HEK293T (cell line): Measurements from ENCODE around the gene EPHB6.

Experiments used
- CTCF ChIA-PET: fragments of 350-600 bp; formaldehyde crosslinking; extraction: SDS; loops from one replicate; lab custom pipeline; 2021; ENCODE audit warnings: antibody characterized with exemption, inconsistent platforms; lab: Yijun Ruan, JAX
- POLR2A ChIA-PET: fragments of 350-600 bp; formaldehyde crosslinking; extraction: SDS; loops from one replicate; lab custom pipeline; 2020; ENCODE audit warnings: antibody characterized with exemption, inconsistent platforms; lab: Yijun Ruan, JAX
- DNase-seq: peaks from one replicate; pipeline ENCODE4 v3.0.0; 2012; ENCODE audit warnings: mixed read lengths; ENCODE audit errors: extremely low spot score
- ARNT ChIP-seq: fragments of 450-650 bp; IDR thresholded peaks from 2 replicates; pipeline ENCODE4 v1.6.1; 2017; ENCODE audit warnings: mild to moderate bottlenecking
- BHLHE40 ChIP-seq: fragments of 450-650 bp; IDR thresholded peaks from 2 replicates; pipeline ENCODE4 v1.6.1; 2016; ENCODE audit warnings: mild to moderate bottlenecking, moderate library complexity, borderline replicate concordance
- CTBP1 ChIP-seq: fragments of 450-650 bp; IDR thresholded peaks from 2 replicates; pipeline ENCODE4 v1.6.1; 2016; ENCODE audit warnings: borderline replicate concordance
- ELF4 ChIP-seq: fragments of 450-650 bp; IDR thresholded peaks from 2 replicates; pipeline ENCODE4 v1.6.1; 2017; ENCODE audit warnings: antibody characterized with exemption
- FOXA1 ChIP-seq: fragments of 450-650 bp; IDR thresholded peaks from 2 replicates; pipeline ENCODE4 v1.6.1; 2016; ENCODE audit warnings: mild to moderate bottlenecking
- FOXK2 ChIP-seq: fragments of 450-650 bp; IDR thresholded peaks from 2 replicates; pipeline ENCODE4 v1.6.1; 2016; ENCODE audit warnings: mild to moderate bottlenecking
- FOXM1 ChIP-seq: fragments of 450-650 bp; IDR thresholded peaks from 2 replicates; pipeline ENCODE4 v1.6.1; 2017; ENCODE audit warnings: mild to moderate bottlenecking, borderline replicate concordance
- HDGF ChIP-seq: fragments of 450-650 bp; IDR thresholded peaks from 2 replicates; pipeline ENCODE4 v1.6.1; 2017; ENCODE audit warnings: antibody characterized with exemption, borderline replicate concordance
- L3MBTL2 ChIP-seq: fragments of 450-650 bp; conservative IDR thresholded peaks from 2 replicates; pipeline ENCODE4 v1.6.1; 2016; ENCODE audit warnings: mild to moderate bottlenecking
- LEF1 ChIP-seq: fragments of 450-650 bp; IDR thresholded peaks from 2 replicates; pipeline ENCODE4 v1.6.1; 2017; ENCODE audit warnings: mild to moderate bottlenecking, borderline replicate concordance
- NFRKB ChIP-seq: fragments of 450-650 bp; IDR thresholded peaks from 2 replicates; pipeline ENCODE4 v1.6.1; 2016; ENCODE audit warnings: mild to moderate bottlenecking, moderate library complexity
- PKNOX1 ChIP-seq: fragments of 450-650 bp; IDR thresholded peaks from 2 replicates; pipeline ENCODE4 v1.6.1; 2016
- SP1 ChIP-seq: fragments of 450-650 bp; IDR thresholded peaks from 2 replicates; pipeline ENCODE4 v1.6.1; 2017
- SUZ12 ChIP-seq: fragments of 450-650 bp; IDR thresholded peaks from 2 replicates; pipeline ENCODE4 v1.6.1; 2016; ENCODE audit warnings: mild to moderate bottlenecking
- TARDBP ChIP-seq: fragments of 450-650 bp; IDR thresholded peaks from 2 replicates; pipeline ENCODE4 v1.6.1; 2016
- ZNF384 ChIP-seq: fragments of 450-650 bp; IDR thresholded peaks from 2 replicates; pipeline ENCODE4 v1.6.1; 2016

EPHB6 gene

GRCh38 chr7:142854372-142855113 is at the start of gene EPHB6:
EPHB6 (plus strand) TSS chr7:142855076; CDS start chr7:142863228, 8,152 bp downstream.
- DNase-seq, result peak; percentile 71
- ChIA-PET POLR2A (interaction anchor here (1.0 kb wide), 1 partner anchor 18 kb away, joined by 3 read pairs; no protein-coding TSS in a partner anchor), CTCF (interaction anchor here (0.6 to 2.1 kb wide), 7 partner anchors 12 to 362 kb away, joined by 3 to 7 read pairs (median 5); no protein-coding TSS in a partner anchor)
- TF ChIP-seq CTBP1 (no peak), L3MBTL2 (0 out of 2 replicates have a peak, but pooled peaks have one; percentile 17)

GRCh38 chr7:142805350-142806021 is 49.4 kb upstream of the EPHB6 start:
- no peak for DNase-seq
- CTCF ChIA-PET, result interaction anchor here (0.7 kb wide), 1 partner anchor 202 kb away, joined by 3 read pairs; no protein-coding TSS in a partner anchor
- POLR2A ChIA-PET, result no interaction called here
- no peak for TF ChIP-seq NFRKB
- TF ChIP-seq LEF1, result no peak
- no peak for TF ChIP-seq PKNOX1
- TF ChIP-seq CTBP1, result no peak
- no peak for TF ChIP-seq FOXA1
- TF ChIP-seq ELF4, result no peak
- no peak for TF ChIP-seq SUZ12

GRCh38 chr7:142806022-142806356 is 48.9 kb upstream of the EPHB6 start:
- CTCF ChIA-PET, result interaction anchor here (0.7 kb wide), 1 partner anchor 203 kb away, joined by 3 read pairs; no protein-coding TSS in a partner anchor
- no peak for DNase-seq
- TF ChIP-seq ZNF384, result no peak
- no peak for TF ChIP-seq TARDBP
- TF ChIP-seq SUZ12, result no peak
- no peak for TF ChIP-seq FOXA1
- no peak for TF ChIP-seq NFRKB
- no peak for TF ChIP-seq LEF1
- TF ChIP-seq HDGF, result no peak
- TF ChIP-seq ELF4, result no peak
- TF ChIP-seq PKNOX1, result no peak
- no peak for TF ChIP-seq L3MBTL2
- no peak for TF ChIP-seq FOXK2
- TF ChIP-seq SP1, result no peak
- TF ChIP-seq FOXM1, result no peak
- POLR2A ChIA-PET, result no interaction called here

- ChIA-PET POLR2A (no interaction called here), CTCF (interaction anchor here (1.1 kb wide), 1 partner anchor 24 kb away, joined by 4 read pairs; no protein-coding TSS in a partner anchor)
- TF ChIP-seq NFRKB (no peak), HDGF (no peak), ZNF384 (no peak), SP1 (no peak), FOXA1 (no peak), LEF1 (no peak), ARNT (no peak), PKNOX1 (no peak), CTBP1 (no peak), FOXM1 (no peak), BHLHE40 (no peak), ELF4 (no peak), SUZ12 (no peak), L3MBTL2 (no peak), TARDBP (no peak), FOXK2 (no peak)
- no peak for DNase-seq
Observed at GRCh38 chr7:142806957-142807356, 47.9 kb upstream of the EPHB6 start.

- ChIA-PET CTCF (interaction anchor here (0.6 to 0.7 kb wide), 2 partner anchors 182 to 286 kb away, joined by 3 to 4 read pairs; no protein-coding TSS in a partner anchor), POLR2A (no interaction called here)
- DNase-seq, result no peak
- TF ChIP-seq CTBP1 (no peak), ZNF384 (no peak), ELF4 (no peak), FOXA1 (no peak), FOXK2 (no peak), SUZ12 (no peak), PKNOX1 (no peak), BHLHE40 (no peak)
Observed at GRCh38 chr7:142807855-142808460, 46.9 kb upstream of the EPHB6 start.
